Erythroblast (primary cell): ENCODE measurements around the gene PSMB7.

ENCODE experiments used
- GATA1 ChIP-seq: IDR thresholded peaks from 2 replicates; pipeline ENCODE4 v1.6.1; 2011; ENCODE audit warnings: low read depth, mild to moderate bottlenecking, control low read depth, low read length, moderate library complexity
- POLR2A ChIP-seq: IDR thresholded peaks from 2 replicates; pipeline ENCODE4 v1.6.1; 2011; ENCODE audit warnings: mild to moderate bottlenecking, low read length

GRCh38 chr9:124372038-124372437 is 43.2 kb downstream of the PSMB7 start:
- TF ChIP-seq POLR2A (no peak), GATA1 (no peak)
